Stimulated activated CD4-positive, alpha-beta T cell treated with anti-CD3 and anti-CD28 coated beads, Interleukin-12 subunit alpha, Interleukin-12 subunit beta, amount 100 ng/mL, for 24 hours (primary cell): ENCODE results near the gene F2RL2.

Experiments used
- DNase-seq, 2 experiments: peaks; one replicate each; pipeline ENCODE4 v3.0.0-alpha.2; 2020; ENCODE audit warnings: low read depth in 2 of 2

F2RL2 gene

GRCh38 chr5:76583163-76584047 is 39.8 kb downstream of the F2RL2 start:
- DNase-seq = no peak

- DNase-seq = no peak
These were observed 40.7 kb downstream of the F2RL2 start for GRCh38 chr5:76582230-76583162.

DNA sequence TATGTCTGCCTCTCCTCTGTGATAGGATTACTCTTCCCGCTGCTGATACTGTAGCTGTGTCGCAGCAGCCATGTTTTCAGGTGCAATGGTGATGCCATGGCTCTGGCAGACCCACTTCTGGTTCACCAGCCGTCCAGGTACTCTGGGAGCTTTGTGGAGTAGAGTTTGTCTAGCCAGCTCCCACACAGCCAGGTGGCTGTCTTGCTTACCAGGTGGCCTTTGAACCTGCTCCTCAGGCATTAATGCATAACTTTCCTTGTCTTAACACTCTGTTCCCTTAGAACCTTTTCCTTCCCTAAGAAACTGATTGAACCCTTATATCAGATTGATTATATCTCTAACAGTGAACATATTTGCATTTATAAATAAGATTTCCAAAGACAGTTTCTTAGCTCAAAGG is 42.2 kb downstream of the F2RL2 start:
- DNase-seq = no peak

GRCh38 chr5:76579166-76579937 is 43.9 kb downstream of the F2RL2 start:
- no peak for DNase-seq

- no peak for DNase-seq
These were observed 46.2 kb downstream of the F2RL2 start for GRCh38 chr5:76576996-76577395.

DNA sequence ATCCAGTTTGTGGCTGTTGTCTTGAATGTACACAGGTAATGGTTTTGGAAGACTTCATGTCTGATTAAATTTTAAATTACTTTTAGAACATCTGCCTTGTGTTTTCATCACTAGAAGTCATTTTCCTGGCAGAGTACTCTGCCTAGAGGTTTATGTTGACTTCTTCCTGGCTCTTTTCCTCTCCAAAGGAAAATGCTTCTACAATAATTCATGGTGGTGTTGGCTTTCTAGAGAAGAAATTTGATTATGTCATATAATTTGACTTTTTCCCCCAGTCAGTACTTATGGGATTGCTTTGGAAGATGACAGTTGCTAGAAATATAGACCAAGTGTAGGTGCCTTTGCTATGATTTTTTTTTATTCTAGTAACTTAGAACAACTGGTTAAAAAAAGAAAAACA is 46.8 kb downstream of the F2RL2 start:
- DNase-seq = no peak

GRCh38 chr5:76571559-76571958 is 51.6 kb downstream of the F2RL2 start:
- no peak for DNase-seq

DNA sequence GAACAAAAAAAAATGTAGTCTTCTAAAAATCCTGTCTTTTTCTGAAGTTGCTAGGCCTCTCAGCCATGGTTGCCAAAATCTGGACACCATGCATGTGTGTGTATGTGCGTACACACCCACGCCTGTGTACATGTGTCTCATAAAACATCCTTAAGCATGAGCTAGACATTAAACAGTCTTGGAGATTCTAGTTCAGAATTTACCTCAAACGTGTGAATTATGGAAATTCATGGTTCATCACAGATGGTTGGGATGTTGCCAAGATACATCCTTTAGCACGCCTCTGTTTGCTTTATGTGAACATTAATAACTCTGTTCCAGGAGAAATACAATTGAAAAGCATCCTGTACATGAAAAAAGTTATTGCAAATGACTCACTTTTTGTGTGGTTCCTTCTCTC is 53.0 kb downstream of the F2RL2 start:
- no peak for DNase-seq
